ENCODE results near the gene SLC9A3.

Gene SLC9A3

DNA sequence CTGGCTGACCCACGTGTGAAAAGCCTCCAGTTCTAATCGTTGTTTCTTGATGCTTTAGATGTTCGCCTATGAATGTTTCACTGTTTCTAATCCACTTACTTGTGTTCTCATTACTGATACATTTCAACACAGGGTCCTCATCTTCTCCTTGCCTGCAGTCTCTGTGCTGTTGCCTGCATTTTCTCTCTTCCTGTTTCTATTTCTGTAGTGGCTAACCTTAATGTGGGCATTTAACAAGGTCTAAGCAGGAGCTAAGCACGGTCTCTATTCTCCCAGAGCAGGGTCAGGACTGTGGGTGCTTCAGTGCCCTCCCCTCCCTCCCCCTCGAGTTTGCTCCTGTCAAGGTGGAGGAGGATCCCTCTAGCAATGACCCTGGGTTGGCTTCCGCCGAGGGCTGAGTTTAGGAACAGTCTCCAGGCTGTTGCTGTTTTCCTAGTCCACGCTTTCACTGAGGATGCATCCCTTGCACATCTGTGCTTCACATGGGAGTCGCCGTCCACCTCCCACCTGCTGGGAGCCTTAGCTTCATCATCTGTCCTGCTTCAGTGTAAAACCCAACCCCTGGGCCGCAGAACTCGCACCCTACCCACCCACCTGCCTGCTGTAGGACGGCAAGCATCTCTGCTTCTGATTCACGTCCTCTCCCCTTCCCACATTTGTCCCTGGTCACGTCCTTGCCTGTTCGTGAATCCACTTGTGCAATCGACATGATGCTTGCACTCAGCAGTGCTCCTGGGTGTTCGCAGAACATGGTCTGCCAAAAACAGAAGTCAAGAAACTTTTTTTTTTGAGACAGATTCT, 83.6 kb downstream of the SLC9A3 start:
- no peak for DNase-seq

DNA sequence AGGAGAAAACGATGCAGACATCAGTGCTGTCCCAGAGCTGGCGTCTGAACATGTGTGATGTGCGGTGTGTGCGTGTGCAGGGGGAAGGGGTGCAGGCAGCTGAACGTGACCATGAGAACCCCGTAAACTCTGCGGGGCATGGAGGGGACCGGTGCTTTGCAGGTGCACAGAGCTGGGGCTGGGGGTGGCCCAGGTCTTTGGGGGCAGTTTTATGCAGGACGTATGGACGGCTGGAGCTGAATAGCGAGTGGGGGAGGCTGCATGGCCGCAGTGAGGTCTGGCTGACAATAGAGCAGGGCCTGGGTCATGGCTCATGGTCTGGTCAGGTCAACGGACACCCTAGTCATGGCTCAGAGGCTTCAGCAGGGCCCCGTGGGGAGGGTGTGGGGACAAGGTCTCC, 84.6 kb downstream of the SLC9A3 start:
- DNase-seq: no peak

DNA sequence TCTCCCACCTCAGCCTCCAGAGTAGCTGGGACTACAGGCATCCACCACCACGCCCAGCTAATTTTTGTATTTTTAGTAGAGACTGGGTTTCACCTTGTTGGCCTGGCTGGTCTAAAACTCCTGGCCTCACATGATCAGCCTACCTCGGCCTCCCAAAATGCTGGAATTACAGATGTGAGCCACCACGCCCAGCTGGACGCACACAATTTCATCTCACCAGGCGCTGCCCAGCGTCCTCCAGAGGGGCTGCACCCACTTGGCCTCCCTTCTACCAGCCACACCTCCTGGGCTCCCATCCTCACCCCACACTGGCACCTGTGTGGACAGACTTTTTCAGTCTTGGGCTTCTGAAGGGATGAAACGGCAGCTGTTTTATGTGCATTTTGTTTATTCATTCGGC, 85.1 kb downstream of the SLC9A3 start:
- no peak for DNase-seq

DNA sequence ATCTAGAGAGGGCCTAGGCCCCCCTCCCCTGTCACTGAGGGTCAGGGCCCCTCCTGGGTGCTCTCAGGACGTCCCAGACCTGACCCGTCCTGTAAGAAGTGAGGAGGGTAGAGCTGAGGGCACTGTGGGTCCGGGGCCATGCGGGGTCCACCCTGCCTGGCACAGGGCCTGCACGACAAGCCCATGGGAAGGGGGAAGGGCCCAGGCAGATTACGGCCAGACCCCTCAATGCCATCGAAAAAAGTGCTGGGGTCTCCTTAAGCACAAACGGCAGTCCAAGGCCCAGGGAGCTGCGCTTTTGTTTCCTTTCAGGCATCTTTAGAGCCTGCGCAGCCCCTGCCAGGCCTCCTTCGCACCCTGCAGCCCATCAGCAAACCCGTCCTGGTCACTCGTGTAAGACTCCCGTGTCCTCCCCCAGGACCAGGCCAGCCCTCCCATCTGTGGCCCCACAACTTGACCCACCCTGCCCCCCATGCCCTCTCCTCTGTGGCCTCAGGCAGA, 85.7 kb downstream of the SLC9A3 start:
- DNase-seq: no peak

DNA sequence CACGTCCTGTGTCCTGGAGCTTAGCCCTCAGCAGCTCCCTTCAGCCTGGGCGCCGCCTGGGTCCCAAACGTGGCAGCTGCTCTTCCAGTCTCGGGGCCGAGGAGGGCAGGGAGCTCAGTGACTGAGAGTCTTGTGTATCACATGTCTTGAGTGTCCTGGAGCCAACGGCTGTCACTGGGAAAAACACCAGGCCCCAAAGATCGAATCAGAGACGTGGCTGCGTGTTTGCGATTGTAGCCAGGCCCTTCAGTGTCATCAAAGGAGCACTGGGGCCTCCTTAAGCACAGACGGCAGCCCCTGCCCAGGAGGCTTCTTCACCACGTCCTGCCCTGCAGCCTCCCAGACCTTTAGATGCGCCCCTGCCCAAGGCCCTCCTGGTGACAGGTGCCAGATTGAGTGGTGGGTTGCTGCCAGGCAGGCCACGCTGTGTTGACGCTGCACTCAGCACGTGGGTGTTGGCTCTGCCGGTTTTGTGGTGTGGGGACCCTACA, 86.9 kb downstream of the SLC9A3 start:
- DNase-seq: no peak

DNA sequence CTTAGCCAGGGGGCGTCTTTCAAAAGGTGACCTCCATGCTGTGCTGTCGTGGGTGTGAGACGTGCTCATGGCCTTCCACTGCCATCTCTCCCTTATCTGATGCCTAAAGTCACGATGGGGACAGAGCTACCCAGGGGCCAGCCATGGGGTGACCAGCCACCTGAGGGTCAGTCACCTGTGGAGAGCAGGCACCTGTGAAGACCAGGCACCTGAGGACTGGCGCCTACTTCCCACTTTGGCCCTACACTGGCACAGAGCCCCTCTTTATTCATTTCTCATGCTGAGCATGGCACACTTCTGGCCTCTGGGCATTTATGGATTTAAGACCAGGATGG, 87.6 kb downstream of the SLC9A3 start:
- no peak for DNase-seq

DNA sequence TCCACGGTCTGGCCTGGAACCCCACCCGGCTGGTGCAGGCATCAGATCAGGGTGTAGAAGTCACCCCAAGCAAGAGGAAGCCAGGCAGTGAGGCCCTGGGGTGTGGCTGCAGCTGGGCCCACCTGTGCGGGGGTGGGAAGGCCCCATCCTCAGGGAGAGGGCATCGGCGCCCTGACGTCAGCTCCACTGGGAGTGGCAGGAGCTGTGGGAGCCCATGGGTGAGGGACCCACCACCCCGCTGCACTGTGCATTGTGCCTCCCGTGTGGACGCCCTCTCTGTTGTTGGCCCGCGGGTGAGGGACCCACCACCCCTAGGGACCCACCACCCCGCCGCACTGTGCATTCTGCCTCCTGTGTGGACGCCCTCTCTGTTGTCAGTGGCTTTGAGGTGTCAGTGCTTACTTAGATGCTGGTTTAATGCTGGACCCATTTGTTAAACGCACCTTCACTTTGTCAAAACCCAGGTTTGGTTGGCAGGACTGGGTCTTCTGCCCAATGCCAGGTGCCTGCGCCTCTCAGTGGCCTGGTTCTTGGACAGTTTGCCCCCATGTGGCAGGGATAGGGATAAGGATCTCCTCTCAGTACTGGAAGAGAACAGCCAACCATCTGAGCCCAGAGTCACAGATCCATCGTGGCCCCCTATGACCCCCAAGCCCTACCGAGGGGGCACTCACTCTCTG, 88.1 kb downstream of the SLC9A3 start:
- no peak for DNase-seq

DNA sequence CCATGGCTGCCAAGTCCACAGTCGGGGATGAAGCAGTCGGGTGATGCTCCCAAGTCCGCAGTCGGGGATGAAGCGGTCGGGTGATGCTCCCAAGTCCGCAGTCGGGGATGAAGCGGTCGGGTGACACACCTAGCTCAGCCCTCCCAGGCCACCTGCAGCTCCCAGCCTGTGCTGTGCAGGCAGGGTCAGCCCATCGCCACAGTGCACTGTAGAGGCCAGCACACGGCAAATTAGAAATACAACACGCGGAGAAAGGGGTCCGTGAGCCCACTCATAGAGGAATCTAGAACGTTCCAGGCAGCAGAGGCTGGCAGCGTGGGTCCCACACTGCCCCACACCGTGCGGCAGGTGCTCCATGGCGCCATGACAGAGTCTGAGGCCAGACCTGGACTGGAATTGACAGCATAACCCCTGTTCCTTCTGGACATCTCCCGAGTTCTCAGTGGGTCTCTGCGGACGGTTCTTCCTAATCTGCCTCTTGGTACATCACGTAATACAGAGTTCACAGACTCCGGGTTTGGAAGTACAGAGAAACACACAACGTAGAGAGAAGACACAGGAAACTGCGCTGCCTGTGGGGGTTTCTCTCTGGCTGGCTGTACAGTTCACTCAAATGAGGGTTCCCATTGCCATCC, 89.0 kb downstream of the SLC9A3 start:
- no peak for DNase-seq

DNA sequence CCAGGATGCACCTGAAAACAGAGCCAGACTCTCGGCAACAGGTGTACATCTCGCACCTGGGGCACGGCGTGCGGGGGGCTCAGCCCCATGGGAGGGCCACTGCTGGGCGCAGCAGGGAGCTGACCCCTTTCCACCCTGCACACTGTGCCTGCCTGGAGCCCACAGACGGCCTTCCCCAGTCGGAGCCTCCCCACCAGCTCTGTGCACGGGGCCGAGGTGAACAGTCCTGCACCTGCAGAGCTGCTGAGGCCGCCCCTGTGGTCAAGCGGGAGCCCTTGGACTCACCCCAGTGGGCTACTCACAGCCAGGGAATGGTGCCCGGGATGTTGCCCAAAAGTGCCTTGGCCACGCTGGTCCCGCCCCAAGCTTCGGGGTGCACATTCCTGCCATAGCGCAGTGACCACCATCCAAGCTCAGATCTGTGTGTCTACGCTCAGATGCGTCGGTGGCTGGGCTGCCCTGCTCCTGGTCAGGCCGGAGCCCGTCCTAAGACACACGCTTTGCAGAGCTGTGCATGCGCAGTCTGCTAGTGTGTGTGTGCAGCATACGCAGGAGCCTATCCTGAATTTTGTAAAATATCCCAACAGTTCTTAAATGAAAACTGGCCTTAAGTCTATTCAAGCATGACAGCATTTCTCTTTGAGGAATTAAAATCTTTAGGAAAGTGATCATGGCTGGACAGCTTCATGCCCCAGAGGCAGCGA, 89.7 kb downstream of the SLC9A3 start:
- DNase-seq: no peak

DNA sequence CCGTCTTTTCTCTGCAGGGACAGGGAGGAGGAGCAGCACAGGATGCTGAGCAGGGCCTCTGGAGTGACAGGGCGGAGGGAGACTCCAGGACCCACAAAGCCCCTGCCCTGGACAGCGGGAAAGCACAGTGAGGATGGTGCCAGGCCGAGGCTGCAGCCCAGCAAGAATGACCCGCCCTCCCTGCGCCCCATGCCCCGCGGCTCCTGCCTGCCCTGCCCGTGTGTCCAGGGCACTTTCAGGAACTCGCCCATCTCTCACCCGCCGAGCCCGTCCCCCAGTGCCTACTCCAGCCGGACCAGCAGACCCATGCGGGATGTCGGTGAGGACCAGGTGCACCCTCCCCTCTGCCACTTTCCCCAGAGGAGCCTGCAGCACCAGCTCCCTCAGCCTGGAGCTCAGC, 90.4 kb downstream of the SLC9A3 start:
- DNase-seq: no peak

DNA sequence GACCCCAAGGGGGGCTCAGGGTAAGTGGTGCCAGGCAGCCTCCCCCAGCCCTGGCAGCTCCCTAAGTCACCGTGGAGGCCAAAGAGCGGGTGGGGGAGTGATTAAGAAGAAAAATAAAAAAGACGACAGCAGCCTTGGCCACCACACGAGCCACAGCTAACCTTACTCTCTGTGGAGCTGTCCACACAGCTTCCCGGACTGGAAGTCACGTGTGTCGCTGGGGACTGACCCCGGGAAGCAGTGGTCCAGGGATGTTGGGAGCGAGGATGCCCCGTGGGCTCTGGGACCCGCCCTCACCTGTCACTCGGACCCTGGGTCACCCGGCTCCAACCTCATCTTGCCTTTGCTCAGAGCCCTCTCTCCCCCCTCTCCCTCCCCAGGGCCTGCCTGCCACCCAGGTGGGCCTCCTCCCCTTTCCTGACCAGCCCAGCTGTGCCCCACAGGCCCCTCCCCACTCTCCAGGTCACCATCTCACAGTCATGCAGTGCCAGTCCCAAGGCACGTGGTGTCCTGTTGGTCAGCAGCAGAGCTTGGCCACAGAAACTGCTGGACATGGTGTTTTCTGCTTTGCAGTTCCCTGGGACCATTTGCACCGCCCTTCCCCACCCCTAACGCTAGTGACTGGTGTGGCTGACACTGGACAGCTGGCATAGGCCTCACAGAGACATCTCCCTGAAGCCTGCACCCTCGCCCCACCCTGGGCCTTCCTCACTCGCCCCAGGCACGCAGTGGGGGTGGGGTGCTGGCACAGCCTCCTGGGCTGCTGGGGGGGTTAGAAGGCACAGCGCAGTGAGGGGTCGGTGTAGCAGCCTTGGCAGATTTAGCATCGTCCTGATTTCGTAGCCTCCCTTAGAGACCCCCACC, 91.1 kb downstream of the SLC9A3 start:
- DNase-seq: no peak

DNA sequence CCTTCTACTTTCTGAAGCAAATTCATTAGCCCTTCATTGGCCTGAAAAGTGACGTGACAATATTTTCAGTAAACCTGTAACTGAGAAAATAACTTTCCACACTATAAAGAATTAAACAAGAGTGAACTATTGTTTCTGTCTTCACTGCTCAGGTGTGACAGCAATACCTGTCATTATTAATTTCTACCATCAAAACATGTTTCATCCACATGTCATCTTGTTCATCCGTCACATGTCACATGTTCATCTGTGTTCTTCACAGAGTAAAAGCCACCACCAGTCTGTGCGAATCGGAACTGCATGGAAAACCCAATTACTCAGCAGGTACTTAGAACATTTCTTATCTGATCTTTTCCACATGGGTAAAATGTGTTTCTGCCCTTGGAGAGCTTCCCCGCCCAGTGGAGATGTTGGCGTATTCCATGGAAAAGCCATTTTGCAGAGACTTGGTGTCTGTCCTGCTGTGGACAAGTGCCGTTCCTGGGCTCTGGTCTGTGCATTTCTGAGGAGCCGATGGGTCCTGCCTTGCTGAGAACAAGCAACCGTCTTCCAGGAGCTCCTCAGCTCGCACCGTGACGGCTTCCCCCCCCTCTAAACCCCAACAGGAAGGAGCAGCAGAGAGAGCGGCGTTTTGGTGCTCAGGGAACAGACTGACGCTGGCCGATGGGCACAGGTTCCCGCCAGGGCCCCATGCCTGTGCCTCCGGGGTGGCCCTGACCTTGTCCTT, 91.9 kb downstream of the SLC9A3 start:
- no peak for DNase-seq

DNA sequence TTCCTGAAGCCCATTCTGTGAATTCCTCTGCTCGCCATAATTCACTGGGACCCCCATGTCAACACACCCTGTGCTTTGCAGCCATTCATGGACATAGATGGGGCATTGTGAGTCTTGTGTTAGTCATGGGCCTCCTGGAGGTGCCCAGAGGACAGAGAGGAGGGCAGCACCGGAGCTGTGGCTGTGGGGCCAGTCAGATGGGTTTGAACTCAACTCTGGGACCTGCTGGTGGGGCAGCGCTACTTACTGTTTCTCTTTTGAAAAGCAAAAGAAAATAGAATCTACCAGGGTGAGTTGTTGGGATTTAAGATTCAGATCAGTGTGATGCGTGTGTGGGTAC, 92.6 kb downstream of the SLC9A3 start:
- no peak for DNase-seq

DNA sequence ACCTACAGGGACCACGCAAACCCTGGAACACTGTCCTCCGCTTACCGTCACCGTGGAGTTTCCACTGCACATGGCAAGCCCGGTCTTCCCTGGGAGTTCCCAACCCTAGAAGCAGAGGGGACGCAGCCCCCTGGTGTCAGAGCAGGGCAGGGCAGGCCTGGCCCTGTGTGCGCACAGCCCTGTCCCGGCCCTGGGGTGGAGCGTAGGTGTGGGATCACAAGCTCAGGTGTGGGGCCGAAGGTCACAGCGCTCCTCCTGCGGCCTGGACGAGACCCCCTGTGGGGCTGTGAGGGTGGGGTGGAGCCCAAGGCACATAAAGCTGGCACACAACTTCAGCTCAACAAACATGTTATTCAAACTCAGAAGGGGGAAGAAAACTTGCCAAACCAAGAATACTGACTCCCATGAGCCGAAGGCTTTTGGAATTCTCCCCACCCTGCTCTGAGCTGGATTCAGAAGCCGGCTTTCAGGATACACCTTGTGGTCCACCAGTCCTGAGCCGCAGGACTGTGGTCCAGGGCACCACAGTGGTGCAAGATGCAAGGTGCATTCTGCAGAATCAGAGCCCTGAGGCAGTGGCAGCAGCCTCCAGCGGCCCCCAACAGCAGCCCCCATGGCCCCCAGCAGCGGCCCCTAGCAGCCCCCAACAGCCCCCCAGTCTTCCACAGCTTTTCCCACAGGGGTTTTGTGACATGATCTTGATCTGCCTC, 93.1 kb downstream of the SLC9A3 start:
- peak; percentile 52 for DNase-seq

DNA sequence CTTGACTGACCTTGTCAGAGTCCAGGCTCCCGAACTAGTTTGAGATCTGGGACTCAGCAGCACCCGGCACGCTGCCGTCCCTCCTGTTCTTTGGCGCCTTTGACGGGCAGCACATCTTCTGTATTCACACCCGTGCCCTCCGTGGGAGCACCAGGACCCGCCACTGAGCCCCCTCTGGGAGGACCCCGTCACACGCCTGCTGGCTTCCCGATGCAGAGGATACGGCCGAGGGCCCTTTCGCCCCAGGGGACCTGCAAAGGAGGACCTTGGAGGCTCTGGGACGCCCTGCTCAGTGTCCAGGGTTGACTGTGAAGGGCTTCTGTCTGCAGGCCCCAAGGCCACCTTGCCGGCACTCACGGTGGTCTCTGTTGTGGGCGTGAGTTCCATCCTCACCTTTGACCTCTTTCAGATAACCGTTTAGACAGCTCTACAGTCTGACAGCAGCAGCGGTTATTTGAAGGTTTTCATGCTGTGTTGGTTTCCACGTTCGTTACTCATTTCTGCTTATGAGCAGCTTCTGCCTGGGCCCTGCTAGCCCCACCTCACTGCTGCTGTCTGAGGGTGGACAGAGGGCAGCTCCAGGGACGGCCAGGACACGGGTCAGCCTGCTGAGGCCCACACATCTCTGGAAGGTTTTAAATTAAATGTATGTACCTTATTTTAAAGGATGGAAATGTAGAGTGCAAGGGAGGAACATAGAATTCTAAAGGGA, 93.9 kb downstream of the SLC9A3 start:
- no peak for DNase-seq

DNA sequence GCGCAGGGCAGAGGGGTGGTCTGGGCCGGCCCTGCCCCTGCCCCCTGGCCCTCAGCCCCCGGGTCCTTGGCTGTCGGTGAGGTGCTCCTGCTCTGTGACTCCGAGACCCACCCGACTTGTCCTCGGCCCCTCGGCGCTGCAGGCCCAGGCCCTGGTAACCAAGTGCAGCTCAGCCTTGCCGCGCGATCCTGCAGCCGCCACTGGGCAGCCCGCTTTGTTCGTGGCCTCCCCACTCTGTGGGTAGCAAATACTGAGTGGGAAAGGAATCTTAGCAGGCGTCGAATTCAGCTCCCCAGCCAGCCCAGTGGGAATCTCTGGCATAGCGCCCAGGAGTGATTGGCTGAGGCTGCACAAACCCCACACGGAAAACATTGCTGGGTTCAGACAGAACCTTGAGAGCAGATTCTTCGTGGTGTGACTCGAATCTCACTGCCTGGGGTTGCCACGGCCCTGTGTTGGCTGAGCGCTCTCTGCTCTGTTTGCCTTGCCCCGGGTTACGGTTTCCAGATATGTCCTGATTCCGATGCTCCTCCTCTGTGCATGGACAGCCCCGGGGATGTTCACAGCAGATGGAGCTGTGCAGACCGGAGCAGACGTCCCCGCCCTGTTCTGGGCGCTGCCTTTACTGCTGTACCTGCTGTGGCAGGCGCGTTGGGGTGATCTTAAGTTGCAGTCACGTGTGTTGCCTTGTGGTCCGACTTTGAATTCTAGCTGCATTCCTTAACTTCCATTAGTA, 94.6 kb downstream of the SLC9A3 start:
- no peak for DNase-seq

DNA sequence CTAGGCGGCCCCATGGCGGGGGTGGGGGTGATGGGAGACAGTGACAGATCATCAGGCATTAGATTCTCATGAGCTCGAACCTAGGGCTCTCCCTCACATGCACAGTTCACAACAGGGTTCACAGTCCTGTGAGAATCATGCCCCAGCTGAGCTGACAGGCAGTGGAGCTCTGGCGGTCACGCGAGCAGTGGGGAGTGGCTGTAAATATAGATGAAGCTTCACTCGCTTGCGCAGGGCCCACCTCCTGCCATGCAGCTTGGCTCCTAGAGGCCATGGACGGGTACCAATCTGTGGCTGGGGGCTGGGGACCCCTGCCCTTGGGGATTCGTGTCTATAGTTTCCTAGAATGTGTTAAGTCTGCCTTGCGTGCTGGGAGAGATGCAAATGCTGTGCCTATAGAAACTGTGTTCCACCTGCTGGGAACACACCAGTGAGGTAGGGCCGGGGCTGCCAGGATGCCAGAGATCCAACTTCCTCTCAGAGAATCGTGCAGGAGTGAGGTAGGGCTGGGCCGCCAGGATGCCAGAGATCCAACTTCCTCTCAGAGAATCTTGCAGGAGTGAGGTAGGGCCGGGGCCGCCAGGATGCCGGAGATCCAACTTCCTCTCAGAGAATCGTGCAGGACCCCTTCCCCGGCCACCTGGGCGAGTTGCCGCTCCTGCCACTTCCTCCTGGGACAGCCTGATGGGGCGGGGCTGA, 95.3 kb downstream of the SLC9A3 start:
- no peak for DNase-seq

DNA sequence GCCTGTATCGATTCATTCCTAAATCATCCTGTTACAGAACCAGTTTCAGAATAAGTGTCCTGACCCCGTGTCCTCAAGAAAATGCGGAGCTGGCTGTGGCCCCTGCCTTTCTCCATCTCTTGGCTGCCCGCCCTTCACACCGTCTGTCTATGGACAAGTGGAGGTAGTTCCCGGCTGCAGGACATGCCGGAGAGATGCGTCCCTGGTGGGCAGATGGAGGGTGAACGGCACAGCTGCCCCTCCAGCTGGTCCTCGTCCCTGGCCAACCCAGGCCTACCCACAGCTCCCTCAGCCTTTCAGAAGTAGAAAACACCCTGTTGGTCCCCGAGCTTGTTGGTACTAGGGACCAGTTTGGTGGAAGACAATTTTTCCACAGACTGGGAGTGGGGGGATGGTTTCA, 96.0 kb downstream of the SLC9A3 start:
- DNase-seq: no peak

Measured in CD4-positive, alpha-beta T cell treated with Interleukin-6 for 4 hours (primary cell).